ENCODE measurements around the gene ARHGEF18. TPM values are rescaled to one million over a fixed set of nuclear protein-coding genes. Genes with fewer than 3 reads are reported as not detected.

ARHGEF18 gene
- total RNA-seq, 1 experiment from 2014 or later, result 77.4 TPM

Other genes with a start within 250 kb of the ARHGEF18 start
- 9.3 and 18.9 TPM in 2 replicates for gene INSR, start 54.5 kb upstream of the ARHGEF18 start, total RNA-seq (2021)
- 10.5 and 16.0 TPM in 2 replicates for gene PEX11G, start 140.1 kb downstream of the ARHGEF18 start, total RNA-seq (2021)
- 60.7 and 85.3 TPM in 2 replicates for gene ZNF358, start 167.2 kb downstream of the ARHGEF18 start, total RNA-seq (2021)
- gene MCOLN1, start 173.7 kb downstream of the ARHGEF18 start, total RNA-seq (2021), result 10.4 and 16.0 TPM in 2 replicates
- gene PNPLA6, start 186.8 kb downstream of the ARHGEF18 start, total RNA-seq (2021), result 121 and 139 TPM in 2 replicates
- 25.9 and 27.8 TPM in 2 replicates for gene CAMSAP3, start 246.9 kb downstream of the ARHGEF18 start, total RNA-seq (2021)